LNCaP clone FGC (cell line): ENCODE measurements around the gene PCDHA8.

Experiments
- DNase-seq: peaks from one replicate; pipeline ENCODE4 v3.0.0-alpha.2; 2011; ENCODE audit warnings: low read depth
- H3K4me3 ChIP-seq: 2 replicates; pipeline ENCODE4 v1.5.1; 2011; ENCODE audit warnings: mild to moderate bottlenecking, low read depth, low read length, control low read depth
- CTCF ChIP-seq: IDR thresholded peaks from 2 replicates; pipeline ENCODE4 v1.5.1; 2012; ENCODE audit warnings: mild to moderate bottlenecking; ENCODE audit not compliant: control insufficient read depth, insufficient read depth; ENCODE audit errors: extremely low read depth

Gene PCDHA8

GRCh38 chr5:140883927-140884697, 43.1 kb downstream of the PCDHA8 start:
- DNase-seq: no peak
- no peak overlapping the region for H3K4me3 ChIP-seq
- TF ChIP-seq CTCF: no peak
